Tibial nerve (tissue), 4 donors: Measurements from ENCODE around the gene PRKG1.

ENCODE experiments used
- EP300 ChIP-seq, 2 donors: sonication (generic); formaldehyde crosslinking; IDR thresholded peaks; one replicate each; pipeline ENCODE4 v1.6.1; 2017; ENCODE audit warnings: antibody characterized with exemption in 2 of 2, mild to moderate bottlenecking in 1 of 2
- POLR2A ChIP-seq, 2 donors: fragments of 450-650 bp; IDR thresholded peaks; one replicate each; pipeline ENCODE4 v1.6.1; 2017; ENCODE audit warnings: antibody characterized with exemption in 2 of 2, mild to moderate bottlenecking in 2 of 2, moderate library complexity in 2 of 2
- TF ChIP-seq, protein P1 (sequence below), 5 experiments: fragments of 200-600 bp in 3 of 5; fragments of 450-650 bp in 2 of 5; sonication (generic) in 3 of 5; IDR thresholded peaks; one replicate each; pipeline ENCODE4 v1.5.1; 2016 to 2019; ENCODE audit warnings: antibody characterized with exemption in 5 of 5, mild to moderate bottlenecking in 3 of 5, moderate library complexity in 2 of 5

DNA sequence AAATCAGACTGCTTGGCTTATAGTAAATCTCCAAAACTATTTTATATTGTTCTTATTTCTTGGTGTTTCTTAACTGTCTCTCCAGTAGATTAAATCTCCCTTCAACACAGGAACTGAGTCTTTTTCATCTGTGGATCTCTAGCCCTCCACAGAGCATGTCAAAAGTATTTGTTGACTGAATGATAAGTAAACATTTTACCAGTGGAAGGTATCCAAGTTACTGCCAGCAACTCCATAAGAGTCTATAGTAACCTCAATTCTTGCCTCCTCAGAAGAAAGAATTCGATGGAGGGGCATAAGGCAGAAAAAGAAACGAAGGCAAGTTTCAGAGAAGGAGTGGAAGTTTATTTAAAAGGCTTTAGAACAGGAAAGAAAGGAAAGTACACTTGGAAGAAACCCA, 945.9 kb downstream of the PRKG1 start:
- TF ChIP-seq, protein P1, sequence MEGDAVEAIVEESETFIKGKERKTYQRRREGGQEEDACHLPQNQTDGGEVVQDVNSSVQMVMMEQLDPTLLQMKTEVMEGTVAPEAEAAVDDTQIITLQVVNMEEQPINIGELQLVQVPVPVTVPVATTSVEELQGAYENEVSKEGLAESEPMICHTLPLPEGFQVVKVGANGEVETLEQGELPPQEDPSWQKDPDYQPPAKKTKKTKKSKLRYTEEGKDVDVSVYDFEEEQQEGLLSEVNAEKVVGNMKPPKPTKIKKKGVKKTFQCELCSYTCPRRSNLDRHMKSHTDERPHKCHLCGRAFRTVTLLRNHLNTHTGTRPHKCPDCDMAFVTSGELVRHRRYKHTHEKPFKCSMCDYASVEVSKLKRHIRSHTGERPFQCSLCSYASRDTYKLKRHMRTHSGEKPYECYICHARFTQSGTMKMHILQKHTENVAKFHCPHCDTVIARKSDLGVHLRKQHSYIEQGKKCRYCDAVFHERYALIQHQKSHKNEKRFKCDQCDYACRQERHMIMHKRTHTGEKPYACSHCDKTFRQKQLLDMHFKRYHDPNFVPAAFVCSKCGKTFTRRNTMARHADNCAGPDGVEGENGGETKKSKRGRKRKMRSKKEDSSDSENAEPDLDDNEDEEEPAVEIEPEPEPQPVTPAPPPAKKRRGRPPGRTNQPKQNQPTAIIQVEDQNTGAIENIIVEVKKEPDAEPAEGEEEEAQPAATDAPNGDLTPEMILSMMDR (IDR thresholded peaks at IDR 0.05) = no peak
- no peak for TF ChIP-seq EP300 (IDR thresholded peaks at IDR 0.05)
- no peak for TF ChIP-seq POLR2A (IDR thresholded peaks at IDR 0.05)
